ENCODE results near the gene ETV3. TPM values are rescaled to one million over a fixed set of nuclear protein-coding genes. Genes with fewer than 3 reads are reported as not detected.

Gene ETV3
- total and polyA plus RNA-seq, 12 donors, result 3.7 to 27.5 (median 20.1) TPM

GRCh38 chr1:157158967-157159366 lies 20.8 kb upstream of the ETV3 start:
- ATAC-seq, result no peak
- no peak for DNase-seq
- no peak overlapping the region for H3K4me3 ChIP-seq
- peaks cover 0 to 9% (median under 1%) of the 10 kb centered on the region in 7 donors for H3K27me3 ChIP-seq
- H3K4me1 ChIP-seq, result peaks cover 8 to 35% (median 22%) of the 10 kb centered on the region in 9 donors
- intact Hi-C loops (cut with DNase I), result no loop called here
- no peaks in the 10 kb centered on the region for H3K36me3 ChIP-seq
- no peaks in the 10 kb centered on the region for H3K9me3 ChIP-seq
- 74 to 77% methylated on average over 4 of the region's 4 CpGs for WGBS, 2 donors
- TF ChIP-seq, protein P1, sequence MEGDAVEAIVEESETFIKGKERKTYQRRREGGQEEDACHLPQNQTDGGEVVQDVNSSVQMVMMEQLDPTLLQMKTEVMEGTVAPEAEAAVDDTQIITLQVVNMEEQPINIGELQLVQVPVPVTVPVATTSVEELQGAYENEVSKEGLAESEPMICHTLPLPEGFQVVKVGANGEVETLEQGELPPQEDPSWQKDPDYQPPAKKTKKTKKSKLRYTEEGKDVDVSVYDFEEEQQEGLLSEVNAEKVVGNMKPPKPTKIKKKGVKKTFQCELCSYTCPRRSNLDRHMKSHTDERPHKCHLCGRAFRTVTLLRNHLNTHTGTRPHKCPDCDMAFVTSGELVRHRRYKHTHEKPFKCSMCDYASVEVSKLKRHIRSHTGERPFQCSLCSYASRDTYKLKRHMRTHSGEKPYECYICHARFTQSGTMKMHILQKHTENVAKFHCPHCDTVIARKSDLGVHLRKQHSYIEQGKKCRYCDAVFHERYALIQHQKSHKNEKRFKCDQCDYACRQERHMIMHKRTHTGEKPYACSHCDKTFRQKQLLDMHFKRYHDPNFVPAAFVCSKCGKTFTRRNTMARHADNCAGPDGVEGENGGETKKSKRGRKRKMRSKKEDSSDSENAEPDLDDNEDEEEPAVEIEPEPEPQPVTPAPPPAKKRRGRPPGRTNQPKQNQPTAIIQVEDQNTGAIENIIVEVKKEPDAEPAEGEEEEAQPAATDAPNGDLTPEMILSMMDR (IDR thresholded peaks at IDR 0.05), result no peak
- H3K27ac ChIP-seq, result no peak overlapping the region

GRCh38 chr1:157157501-157158190 lies 19.5 kb upstream of the ETV3 start:
- ATAC-seq (no peak), DNase-seq (no peak)
- Histone ChIP-seq H3K27me3 (peaks cover 0 to 6% (median 0%) of the 10 kb centered on the region in 7 donors), H3K4me1 (peaks cover 8 to 38% (median 23%) of the 10 kb centered on the region in 9 donors), H3K27ac (no peak overlapping the region), H3K36me3 (no peaks in the 10 kb centered on the region), H3K4me3 (no peak overlapping the region), H3K9me3 (no peaks in the 10 kb centered on the region)
- intact Hi-C loops (cut with DNase I), result loop anchor here in 3 of 10 donors (2.0 kb wide), 2 partner anchors 65 to 67 kb away; no protein-coding TSS in a partner anchor
- TF ChIP-seq, protein P1 (IDR thresholded peaks at IDR 0.05), result no peak
- 62 to 65% methylated on average over 9 of the region's 9 CpGs for WGBS, 2 donors

DNA sequence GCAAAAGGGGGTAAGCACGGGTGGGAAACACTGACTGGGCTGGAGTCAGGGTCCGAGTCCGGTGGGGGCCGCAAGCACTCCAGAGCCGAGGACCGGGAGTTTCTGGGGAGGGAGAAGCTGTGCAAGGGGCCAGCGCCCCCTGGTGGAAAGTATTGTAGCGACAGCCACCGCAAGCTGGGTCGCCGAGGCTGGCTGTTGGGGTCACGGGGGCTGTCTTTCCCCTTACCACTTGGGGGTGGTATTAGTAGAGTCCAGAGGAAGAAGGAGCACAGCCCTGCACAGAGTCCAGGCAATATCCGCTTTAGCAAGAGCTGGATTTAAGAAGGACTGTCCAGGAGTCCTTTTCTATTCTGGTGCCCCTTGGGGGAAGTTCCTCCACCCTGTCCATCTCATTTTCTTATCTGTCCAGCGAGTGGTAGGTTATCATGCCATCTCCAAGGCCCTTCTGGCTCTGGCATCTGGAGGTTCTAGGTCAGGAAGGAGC lies 17.9 kb upstream of the ETV3 start:
- Histone ChIP-seq H3K36me3 (no peaks in the 10 kb centered on the region), H3K27me3 (peaks cover 0 to 6% (median 0%) of the 10 kb centered on the region in 7 donors), H3K9me3 (no peaks in the 10 kb centered on the region), H3K4me1 (peaks cover 8 to 38% (median 23%) of the 10 kb centered on the region in 9 donors), H3K4me3 (peak overlapping the region in 5 of 10 donors; percentile 12 to 37 (median 24)), H3K27ac (peak overlapping the region in 3 of 10 donors; percentile 16 to 48 (median 28))
- TF ChIP-seq, protein P1 (IDR thresholded peaks at IDR 0.05), result peak; percentile 95 to 99 (median 99)
- intact Hi-C loops (cut with DNase I), result loop anchor here in 9 of 10 donors (1.0 to 2.0 kb wide), 3 partner anchors 63 to 66 kb away; no protein-coding TSS in a partner anchor
- DNase-seq (peak; percentile 70 to 78), ATAC-seq (peak; percentile 68 to 88 (median 78))
- 2 to 3% methylated on average over 14 of the region's 14 CpGs for WGBS, 2 donors

GRCh38 chr1:157155658-157156057 lies 17.5 kb upstream of the ETV3 start:
- no peaks in the 10 kb centered on the region for H3K36me3 ChIP-seq
- H3K27me3 ChIP-seq, result peaks cover 0 to 6% (median 0%) of the 10 kb centered on the region in 7 donors
- no peaks in the 10 kb centered on the region for H3K9me3 ChIP-seq
- intact Hi-C loops (cut with DNase I), result loop anchor here (1.0 to 2.0 kb wide), 5 partner anchors 15 to 65 kb away; partner anchors contain the start of gene ETV3 (in 1 of the 10)
- H3K4me3 ChIP-seq, result peak overlapping the region in 5 of 10 donors; percentile 12 to 37 (median 24)
- H3K27ac ChIP-seq, result peak overlapping the region in 4 of 10 donors; percentile 10 to 48 (median 22)
- DNase-seq (peak in 1 of 2 donors; percentile 31), ATAC-seq (peak in 7 of 8 donors; percentile 24 to 50 (median 38))
- WGBS, 2 donors, result 11 to 18% methylated on average over 8 of the region's 8 CpGs
- TF ChIP-seq, protein P1 (IDR thresholded peaks at IDR 0.05), result no peak
- H3K4me1 ChIP-seq, result peaks cover 8 to 38% (median 23%) of the 10 kb centered on the region in 9 donors

All from heart right ventricle (tissue), 16 donors.